ENCODE measurements around the gene OMP.

The OMP gene

GRCh38 chr11:77126156-77126775, 23.6 kb downstream of the OMP start:
- DNase-seq: no peak

GRCh38 chr11:77126861-77127234, 24.2 kb downstream of the OMP start:
- DNase-seq: no peak

GRCh38 chr11:77127235-77127911, 24.7 kb downstream of the OMP start:
- peak; percentile 45 for DNase-seq

GRCh38 chr11:77127920-77128691, 25.5 kb downstream of the OMP start, which contains the start of gene MYO7A:
Gene MYO7A, plus strand, starts transcription at chr11:77128246. Its CDS starts 2,389 bp downstream, at chr11:77130635.
- DNase-seq: no peak

- DNase-seq: no peak
Observed at GRCh38 chr11:77129069-77129841, 26.6 kb downstream of the OMP start.

GRCh38 chr11:77129842-77130756, 27.5 kb downstream of the OMP start:
- no peak for DNase-seq

- DNase-seq: no peak
Observed at GRCh38 chr11:77130763-77131513, 28.3 kb downstream of the OMP start.

GRCh38 chr11:77131560-77131959, 28.9 kb downstream of the OMP start:
- DNase-seq: no peak

- no peak for DNase-seq
Observed at GRCh38 chr11:77135069-77135468, 32.4 kb downstream of the OMP start.

- no peak for DNase-seq
Observed at GRCh38 chr11:77136074-77136473, 33.4 kb downstream of the OMP start.

GRCh38 chr11:77136784-77137420, 34.3 kb downstream of the OMP start:
- no peak for DNase-seq

GRCh38 chr11:77137421-77137820, 34.8 kb downstream of the OMP start:
- DNase-seq: no peak

- no peak for DNase-seq
Observed at GRCh38 chr11:77138106-77138649, 35.5 kb downstream of the OMP start.

- DNase-seq: no peak
Observed at GRCh38 chr11:77139201-77139600, 36.6 kb downstream of the OMP start.

GRCh38 chr11:77140231-77140851, 37.7 kb downstream of the OMP start:
- no peak for DNase-seq

GRCh38 chr11:77141034-77141433, 38.4 kb downstream of the OMP start:
- DNase-seq: no peak

- DNase-seq: no peak
Observed at GRCh38 chr11:77141475-77141874, 38.8 kb downstream of the OMP start.

GRCh38 chr11:77142091-77142975, 39.7 kb downstream of the OMP start:
- DNase-seq: no peak
